Gastrocnemius medialis (tissue), 4 donors: ENCODE data around the gene TNFRSF6B. TPM values are rescaled to one million over a fixed set of nuclear protein-coding genes. Genes with fewer than 3 reads are reported as not detected.

Source experiments
- ATAC-seq, 2 donors: fragments of 150-250 bp; one replicate each; pipeline ENCODE4 v1.9.1; 2016
- DNase-seq, 2 donors: peaks; one replicate each; pipeline ENCODE4 v3.0.0-alpha.2; 2019
- H3K27ac ChIP-seq, 4 donors: fragments of 200-600 bp; sonication (generic); 1 replicate in 1 of 4; 2 replicates in 3 of 4; pipeline ENCODE4 v1.5.1; 2016 to 2018; ENCODE audit warnings: mild to moderate bottlenecking in 2 of 4, moderate library complexity in 1 of 4
- H3K27me3 ChIP-seq, 3 donors: fragments of 200-600 bp; sonication (generic) in 2 of 3; 1 replicate in 1 of 3; 2 replicates in 2 of 3; pipeline versions ENCODE4 v1.5.1 to v1.6.0; 2016 to 2019; ENCODE audit warnings: mild to moderate bottlenecking in 1 of 3, moderate library complexity in 1 of 3
- H3K36me3 ChIP-seq, 2 donors: fragments of 200-600 bp; sonication (generic) in 1 of 2; one replicate each; pipeline ENCODE4 v1.5.1; 2017 to 2018
- H3K4me1 ChIP-seq, 2 donors: fragments of 200-600 bp; sonication (generic) in 1 of 2; one replicate each; pipeline ENCODE4 v1.5.1; 2016 to 2017; ENCODE audit warnings: mild to moderate bottlenecking in 2 of 2
- H3K4me3 ChIP-seq, 4 donors: fragments of 200-600 bp; sonication (generic) in 3 of 4; 1 replicate in 1 of 4; 2 replicates in 3 of 4; pipeline ENCODE4 v1.5.1; 2016 to 2019; ENCODE audit warnings: mild to moderate bottlenecking in 2 of 4
- H3K9me3 ChIP-seq, 3 donors: fragments of 200-600 bp; sonication (generic) in 2 of 3; 1 replicate in 1 of 3; 2 replicates in 2 of 3; pipeline ENCODE4 v1.5.1; 2016 to 2019
- POLR2A ChIP-seq, 2 donors: fragments of 450-650 bp; IDR thresholded peaks; one replicate each; pipeline ENCODE4 v1.6.1; 2017; ENCODE audit warnings: antibody characterized with exemption in 2 of 2, mild to moderate bottlenecking in 2 of 2, moderate library complexity in 2 of 2
- in situ Hi-C, 4 donors: fragments of 200-750 bp; cut with MboI; loops; one replicate each; pipeline versions ENCODE4 v1.15.0 to v1.8.0; 2017; ENCODE audit warnings: low sequenced_read_pairs in 4 of 4
- intact Hi-C: fragments of 100-400 bp; cut with DNase I; formaldehyde crosslinking; loops from one replicate; pipeline ENCODE4 v1.15.1; 2023; ENCODE audit warnings: low total_unique reads
- total RNA-seq, 4 donors: library from RNA; depleted of rRNA; stranded (reverse); fragments of >200 nt; gene quantifications; one replicate each; pipeline versions ENCODE4 v1.1.0 to v1.2.3, GENCODE V29; 2016
- TF ChIP-seq, protein P1 (sequence below), 5 experiments: fragments of 450-650 bp in 3 of 5; fragments of 200-600 bp in 2 of 5; sonication (generic) in 2 of 5; IDR thresholded peaks in 4 of 5; conservative IDR thresholded peaks in 1 of 5; 1 replicate in 4 of 5; 2 replicates in 1 of 5; pipeline ENCODE4 v1.5.1; 2016 to 2019; ENCODE audit warnings: antibody characterized with exemption in 5 of 5, mild to moderate bottlenecking in 3 of 5, moderate library complexity in 3 of 5

The TNFRSF6B gene
- total RNA-seq, 4 donors from 2014 or later = 1.2 to 4.8 (median 3.1) TPM

DNA sequence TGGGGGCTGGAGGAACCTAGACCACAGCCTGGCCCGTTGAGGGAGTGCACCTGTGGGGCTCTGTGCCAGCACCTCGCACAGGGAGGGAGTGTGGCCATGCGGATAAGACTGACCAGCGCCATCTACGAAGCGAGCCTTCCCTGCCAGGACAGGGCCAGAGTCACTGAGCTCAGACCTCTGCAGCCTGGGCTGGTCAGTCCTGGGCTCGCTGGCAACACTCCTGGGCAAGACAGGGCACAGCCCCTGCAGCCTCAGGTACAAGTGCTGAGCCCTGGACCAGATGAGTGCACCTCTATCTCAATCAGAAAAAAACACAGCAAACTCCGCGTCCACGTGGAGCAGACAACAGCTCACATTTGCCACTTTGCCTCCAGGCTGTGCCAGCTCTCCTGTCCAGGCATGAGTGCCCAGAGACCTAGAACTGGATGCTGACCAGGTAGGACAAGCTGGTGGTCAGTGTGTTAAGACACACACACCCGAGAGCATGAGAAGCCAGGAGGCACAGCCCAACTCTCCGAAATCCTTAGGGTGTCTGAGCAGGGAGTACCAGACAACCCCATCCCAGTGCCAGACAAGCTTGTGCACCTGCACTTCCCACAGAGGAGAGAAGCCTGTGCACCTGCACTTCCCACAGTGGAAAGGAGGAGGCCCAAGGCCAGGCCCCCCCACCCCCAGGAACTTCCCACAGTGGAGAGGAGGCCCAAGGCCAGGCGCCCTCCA, 6.5 kb downstream of the TNFRSF6B start:
- in situ Hi-C loops = no loop called here
- ATAC-seq = no peak
- Histone ChIP-seq H3K27me3 (no peaks in the 10 kb centered on the region), H3K4me1 (peaks cover 23 to 26% of the 10 kb centered on the region in 2 donors), H3K27ac (no peak overlapping the region), H3K4me3 (no peak overlapping the region), H3K36me3 (peaks cover 0 to 24% of the 10 kb centered on the region in 2 donors), H3K9me3 (no peaks in the 10 kb centered on the region)
- intact Hi-C loops = no loop called here
- no peak for DNase-seq
- TF ChIP-seq, protein P1, sequence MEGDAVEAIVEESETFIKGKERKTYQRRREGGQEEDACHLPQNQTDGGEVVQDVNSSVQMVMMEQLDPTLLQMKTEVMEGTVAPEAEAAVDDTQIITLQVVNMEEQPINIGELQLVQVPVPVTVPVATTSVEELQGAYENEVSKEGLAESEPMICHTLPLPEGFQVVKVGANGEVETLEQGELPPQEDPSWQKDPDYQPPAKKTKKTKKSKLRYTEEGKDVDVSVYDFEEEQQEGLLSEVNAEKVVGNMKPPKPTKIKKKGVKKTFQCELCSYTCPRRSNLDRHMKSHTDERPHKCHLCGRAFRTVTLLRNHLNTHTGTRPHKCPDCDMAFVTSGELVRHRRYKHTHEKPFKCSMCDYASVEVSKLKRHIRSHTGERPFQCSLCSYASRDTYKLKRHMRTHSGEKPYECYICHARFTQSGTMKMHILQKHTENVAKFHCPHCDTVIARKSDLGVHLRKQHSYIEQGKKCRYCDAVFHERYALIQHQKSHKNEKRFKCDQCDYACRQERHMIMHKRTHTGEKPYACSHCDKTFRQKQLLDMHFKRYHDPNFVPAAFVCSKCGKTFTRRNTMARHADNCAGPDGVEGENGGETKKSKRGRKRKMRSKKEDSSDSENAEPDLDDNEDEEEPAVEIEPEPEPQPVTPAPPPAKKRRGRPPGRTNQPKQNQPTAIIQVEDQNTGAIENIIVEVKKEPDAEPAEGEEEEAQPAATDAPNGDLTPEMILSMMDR (IDR thresholded peaks at IDR 0.05 in 4 of 5, conservative IDR thresholded peaks at IDR 0.05 in 1 of 5) = no peak
- no peak for TF ChIP-seq POLR2A (IDR thresholded peaks at IDR 0.05)

DNA sequence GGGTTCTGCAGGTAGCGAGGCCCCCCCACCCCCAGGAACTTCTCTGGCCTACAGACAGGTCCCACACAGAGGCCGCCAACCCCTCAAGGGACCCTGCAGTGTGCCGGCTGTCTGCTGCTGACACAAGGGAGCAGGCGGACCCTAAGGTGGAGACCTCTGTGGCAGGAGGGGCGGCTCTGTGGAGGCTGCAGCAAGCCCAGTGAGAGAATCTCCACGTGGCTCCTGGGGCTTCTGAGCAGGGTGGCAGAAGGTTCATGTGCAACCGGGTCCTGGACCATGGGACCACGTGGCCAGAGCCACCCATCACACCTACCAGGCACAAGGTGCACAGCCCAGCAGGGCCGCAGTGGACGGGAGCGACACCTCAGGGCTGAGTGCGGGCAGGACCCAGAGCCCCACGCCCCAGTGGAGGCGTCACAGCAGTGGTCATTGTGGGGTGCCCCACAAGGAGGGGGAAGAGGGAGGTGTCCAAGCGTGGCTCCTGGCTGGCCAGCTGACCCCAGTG, 7.1 kb downstream of the TNFRSF6B start:
- H3K4me1 ChIP-seq = peaks cover 21 to 24% of the 10 kb centered on the region in 2 donors
- peaks cover 0 to 24% of the 10 kb centered on the region in 2 donors for H3K36me3 ChIP-seq
- TF ChIP-seq, protein P1 (IDR thresholded peaks at IDR 0.05 in 4 of 5, conservative IDR thresholded peaks at IDR 0.05 in 1 of 5) = no peak
- TF ChIP-seq POLR2A (IDR thresholded peaks at IDR 0.05) = no peak
- H3K27ac ChIP-seq = no peak overlapping the region
- no peak overlapping the region for H3K4me3 ChIP-seq
- DNase-seq (no peak), ATAC-seq (no peak)
- intact Hi-C loops (no loop called here), in situ Hi-C loops (no loop called here)
- no peaks in the 10 kb centered on the region for H3K9me3 ChIP-seq
- no peaks in the 10 kb centered on the region for H3K27me3 ChIP-seq

DNA sequence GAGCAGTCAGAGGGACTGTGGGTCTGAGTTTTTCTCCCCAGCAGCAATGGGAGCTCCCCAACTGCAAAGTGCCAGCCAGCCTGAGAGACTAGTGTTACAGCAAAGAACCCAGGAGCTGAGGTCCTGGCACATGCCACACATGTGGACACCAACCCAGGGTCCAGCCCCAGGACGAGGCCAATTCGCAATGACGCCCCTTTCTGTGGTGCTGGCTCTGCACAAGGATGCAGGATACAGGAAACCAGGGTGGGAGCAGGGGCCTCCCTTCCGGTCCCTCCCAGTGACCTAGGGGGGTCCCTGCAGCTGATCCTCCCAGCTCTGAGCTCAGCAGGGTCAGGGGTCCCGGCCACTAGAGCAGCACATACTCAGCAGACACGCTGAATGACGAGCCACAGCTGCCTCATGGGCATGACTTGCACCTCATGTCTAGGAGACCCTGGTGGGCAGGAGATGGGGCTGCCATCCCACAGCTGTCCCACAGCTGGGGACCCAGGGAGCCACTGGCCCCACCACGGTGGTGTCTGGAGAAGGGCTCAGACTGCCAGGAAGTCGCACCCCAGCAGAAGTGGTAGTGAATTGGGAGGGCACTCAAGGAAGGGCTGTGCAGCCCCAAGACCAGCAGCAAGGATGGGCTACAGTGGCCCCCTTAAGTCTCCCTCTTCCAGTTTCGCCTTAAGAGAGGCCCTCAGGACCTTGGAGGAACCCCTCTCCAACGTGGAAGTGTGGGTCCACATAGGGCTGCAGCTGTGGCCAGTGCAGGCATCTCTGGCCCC, 7.7 kb downstream of the TNFRSF6B start:
- TF ChIP-seq, protein P1 (IDR thresholded peaks at IDR 0.05 in 4 of 5, conservative IDR thresholded peaks at IDR 0.05 in 1 of 5) = no peak
- TF ChIP-seq POLR2A (IDR thresholded peaks at IDR 0.05) = no peak
- Histone ChIP-seq H3K9me3 (no peaks in the 10 kb centered on the region), H3K4me3 (no peak overlapping the region), H3K4me1 (peaks cover 15 to 24% of the 10 kb centered on the region in 2 donors), H3K27ac (no peak overlapping the region), H3K36me3 (peaks cover 0 to 25% of the 10 kb centered on the region in 2 donors), H3K27me3 (no peaks in the 10 kb centered on the region)
- DNase-seq (no peak), ATAC-seq (no peak)
- intact Hi-C loops (no loop called here), in situ Hi-C loops (no loop called here)

DNA sequence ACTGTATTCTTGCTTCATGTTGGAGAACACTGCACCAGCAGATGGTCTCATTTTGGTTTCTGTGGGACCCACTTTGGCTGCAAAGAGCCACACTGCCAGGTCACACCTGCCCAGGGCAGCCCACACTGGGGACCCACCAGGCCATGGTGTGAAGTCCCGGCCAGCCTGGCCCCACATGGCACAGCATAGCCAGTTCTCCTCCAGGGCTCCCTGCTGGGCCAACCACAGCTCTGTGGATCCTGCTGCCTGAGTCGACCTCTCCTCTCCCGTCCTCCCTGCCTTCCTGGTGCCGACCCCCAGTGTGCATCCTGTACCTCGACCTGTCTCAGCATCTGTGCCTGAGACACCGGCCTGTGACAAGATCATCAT, 8.3 kb downstream of the TNFRSF6B start:
- H3K27ac ChIP-seq = no peak overlapping the region
- no peaks in the 10 kb centered on the region for H3K9me3 ChIP-seq
- in situ Hi-C loops (no loop called here), intact Hi-C loops (no loop called here)
- H3K27me3 ChIP-seq = no peaks in the 10 kb centered on the region
- H3K4me3 ChIP-seq = no peak overlapping the region
- no peak for DNase-seq
- TF ChIP-seq, protein P1 (IDR thresholded peaks at IDR 0.05 in 4 of 5, conservative IDR thresholded peaks at IDR 0.05 in 1 of 5) = no peak
- TF ChIP-seq POLR2A (IDR thresholded peaks at IDR 0.05) = no peak
- ATAC-seq = no peak
- H3K36me3 ChIP-seq = peaks cover 0 to 31% of the 10 kb centered on the region in 2 donors
- peaks cover 11 to 23% of the 10 kb centered on the region in 2 donors for H3K4me1 ChIP-seq
